GM23248 (cell line): ENCODE measurements around the gene DOCK9.

Experiments used
- EZH2 ChIP-seq: fragments of 200-600 bp; sonication (generic); IDR thresholded peaks from 2 replicates; pipeline ENCODE4 v1.6.1; 2018; ENCODE audit warnings: antibody characterized with exemption, mild to moderate bottlenecking; ENCODE audit not compliant: insufficient read depth, poor library complexity, severe bottlenecking
- EZH2phosphoT487 ChIP-seq: fragments of 200-600 bp; sonication (generic); IDR thresholded peaks from 2 replicates; pipeline ENCODE4 v1.6.1; 2018; ENCODE audit warnings: antibody characterized with exemption, moderate library complexity, mild to moderate bottlenecking, low read depth; ENCODE audit not compliant: insufficient read depth

GRCh38 chr13:99004978-99005377 is 27.1 kb upstream of the DOCK9 start:
- TF ChIP-seq EZH2phosphoT487 (no peak), EZH2 (no peak)
